Measurements from ENCODE around the gene ADARB2. TPM values are rescaled to one million over a fixed set of nuclear protein-coding genes. Genes with fewer than 3 reads are reported as not detected.

The ADARB2 gene
- polyA plus RNA-seq, 1 donor: 0.16 TPM

GRCh38 chr10:1571587-1572237 lies 165.6 kb downstream of the ADARB2 start:
- DNase-seq (ENCODE audit: low read depth): no peak

- no peak for DNase-seq (ENCODE audit: low read depth)
Measured at GRCh38 chr10:1570416-1571051, 166.8 kb downstream of the ADARB2 start.

- DNase-seq (ENCODE audit: low read depth): no peak
Measured at GRCh38 chr10:1569208-1569607, 168.1 kb downstream of the ADARB2 start.

GRCh38 chr10:1567742-1568495 lies 169.4 kb downstream of the ADARB2 start:
- DNase-seq (ENCODE audit: low read depth): no peak

- no peak for DNase-seq (ENCODE audit: low read depth)
Measured at GRCh38 chr10:1567152-1567551, 170.2 kb downstream of the ADARB2 start.

- DNase-seq (ENCODE audit: low read depth): no peak
Measured at GRCh38 chr10:1564791-1565190, 172.5 kb downstream of the ADARB2 start.

- DNase-seq (ENCODE audit: low read depth): no peak
Measured at GRCh38 chr10:1563028-1563427, 174.3 kb downstream of the ADARB2 start.

GRCh38 chr10:1561731-1562337 lies 175.5 kb downstream of the ADARB2 start:
- DNase-seq (ENCODE audit: low read depth): no peak

GRCh38 chr10:1560535-1561192 lies 176.7 kb downstream of the ADARB2 start:
- DNase-seq (ENCODE audit: low read depth): no peak

GRCh38 chr10:1559761-1560160 lies 177.6 kb downstream of the ADARB2 start:
- no peak for DNase-seq (ENCODE audit: low read depth)

GRCh38 chr10:1559311-1559710 lies 178.0 kb downstream of the ADARB2 start:
- no peak for DNase-seq (ENCODE audit: low read depth)

GRCh38 chr10:1558906-1559305 lies 178.4 kb downstream of the ADARB2 start:
- DNase-seq (ENCODE audit: low read depth): no peak

GRCh38 chr10:1557081-1557480 lies 180.2 kb downstream of the ADARB2 start:
- DNase-seq (ENCODE audit: low read depth): no peak

- no peak for DNase-seq (ENCODE audit: low read depth)
Measured at GRCh38 chr10:1556496-1556895, 180.8 kb downstream of the ADARB2 start.

- no peak for DNase-seq (ENCODE audit: low read depth)
Measured at GRCh38 chr10:1553951-1554350, 183.4 kb downstream of the ADARB2 start.

GRCh38 chr10:1552881-1553670 lies 184.2 kb downstream of the ADARB2 start:
- no peak for DNase-seq (ENCODE audit: low read depth)

- no peak for DNase-seq (ENCODE audit: low read depth)
Measured at GRCh38 chr10:1552406-1552805, 184.9 kb downstream of the ADARB2 start.

GRCh38 chr10:1551636-1552338 lies 185.5 kb downstream of the ADARB2 start:
- no peak for DNase-seq (ENCODE audit: low read depth)

GRCh38 chr10:1550616-1551015 lies 186.7 kb downstream of the ADARB2 start:
- DNase-seq (ENCODE audit: low read depth): no peak

- no peak for DNase-seq (ENCODE audit: low read depth)
Measured at GRCh38 chr10:1550291-1550595, 187.1 kb downstream of the ADARB2 start.
